GM19099 (cell line): ENCODE results near the gene LCN9.

Source experiments
- POLR2A ChIP-seq: IDR thresholded peaks from 3 replicates; pipeline ENCODE4 v1.6.1; 2011; ENCODE audit warnings: low read depth; ENCODE audit not compliant: insufficient read length; ENCODE audit errors: extremely low read depth

LCN9 gene, protein sequence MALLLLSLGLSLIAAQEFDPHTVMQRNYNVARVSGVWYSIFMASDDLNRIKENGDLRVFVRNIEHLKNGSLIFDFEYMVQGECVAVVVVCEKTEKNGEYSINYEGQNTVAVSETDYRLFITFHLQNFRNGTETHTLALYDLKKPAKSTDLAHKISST

DNA sequence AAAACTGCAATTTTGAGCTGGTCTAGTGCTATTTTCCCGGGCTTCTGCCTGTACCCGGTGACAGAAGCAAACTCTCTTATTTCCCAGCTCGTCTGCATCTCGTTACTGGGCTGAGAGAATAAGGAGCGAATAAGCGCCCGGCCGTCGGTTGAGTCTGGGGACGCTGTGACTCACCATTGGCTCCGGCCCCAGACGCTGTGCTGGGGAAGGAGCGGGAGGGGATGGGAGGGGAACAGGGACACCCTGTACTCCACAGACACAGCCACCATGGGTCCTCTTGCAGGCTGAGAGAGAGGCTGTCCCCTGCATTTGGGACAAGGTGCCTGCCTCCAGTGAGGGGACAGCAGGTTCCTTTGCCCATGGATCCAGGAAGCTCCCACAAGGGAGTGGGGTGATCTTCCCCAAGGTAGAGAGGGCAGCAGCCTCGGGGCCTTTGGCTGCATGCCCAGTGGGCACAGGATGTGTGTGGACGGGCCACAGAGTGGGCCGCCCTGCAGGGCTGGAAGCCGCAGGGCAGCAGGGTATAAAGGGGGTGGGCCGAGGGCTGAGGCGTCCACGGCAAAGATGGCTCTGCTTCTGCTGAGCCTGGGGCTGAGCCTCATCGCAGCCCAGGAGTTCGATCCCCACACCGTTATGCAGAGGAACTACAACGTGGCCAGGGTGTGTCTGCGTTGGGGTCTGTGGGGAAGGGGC, at the start of gene LCN9:
TSS of gene LCN9 (plus strand) at position 552 of the 693 bp plus-strand sequence. CDS start at position 565, 13 bp downstream.
- no peak for TF ChIP-seq POLR2A

DNA sequence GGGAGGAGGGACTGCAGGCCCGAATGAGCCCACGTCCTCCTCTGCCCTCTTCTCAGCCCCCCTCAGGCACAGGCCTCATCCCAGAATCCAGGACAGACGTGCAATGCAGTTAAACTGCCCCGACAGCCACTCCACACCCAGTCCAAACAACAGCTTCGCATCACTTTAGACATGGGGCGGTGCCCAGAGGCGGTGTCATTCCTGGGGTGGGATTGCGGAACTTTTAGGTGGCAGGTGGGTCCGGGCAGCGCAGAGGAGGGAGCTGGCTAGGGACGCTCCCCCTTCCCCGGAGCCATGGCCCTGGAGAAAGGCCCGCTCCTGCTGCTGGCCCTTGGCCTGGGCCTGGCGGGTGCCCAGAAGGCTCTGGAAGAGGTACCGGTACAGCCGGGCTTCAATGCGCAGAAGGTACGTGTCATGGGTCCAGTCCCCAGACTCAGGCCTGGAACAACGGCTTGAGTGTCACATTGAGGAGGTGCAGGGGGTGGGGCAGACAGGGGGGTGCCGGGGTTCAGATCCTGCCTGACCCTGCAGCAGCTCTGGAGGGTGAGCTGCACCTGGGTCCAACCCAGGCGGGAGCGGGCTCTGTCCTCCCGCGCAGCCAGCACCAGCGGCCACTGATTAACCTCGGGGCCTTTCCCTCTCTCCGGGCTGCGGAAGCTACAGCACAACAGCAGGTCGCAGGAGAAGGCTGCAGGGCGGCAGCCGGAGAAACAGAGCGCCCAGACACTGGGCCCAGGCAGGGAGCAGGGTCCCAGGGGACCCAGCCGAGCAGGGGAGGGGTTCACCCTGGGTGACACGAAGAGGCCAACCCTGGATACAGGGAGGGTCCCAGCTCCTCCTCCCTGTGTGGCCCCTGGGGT, 48.9 kb upstream of the LCN9 start:
- no peak for TF ChIP-seq POLR2A

DNA sequence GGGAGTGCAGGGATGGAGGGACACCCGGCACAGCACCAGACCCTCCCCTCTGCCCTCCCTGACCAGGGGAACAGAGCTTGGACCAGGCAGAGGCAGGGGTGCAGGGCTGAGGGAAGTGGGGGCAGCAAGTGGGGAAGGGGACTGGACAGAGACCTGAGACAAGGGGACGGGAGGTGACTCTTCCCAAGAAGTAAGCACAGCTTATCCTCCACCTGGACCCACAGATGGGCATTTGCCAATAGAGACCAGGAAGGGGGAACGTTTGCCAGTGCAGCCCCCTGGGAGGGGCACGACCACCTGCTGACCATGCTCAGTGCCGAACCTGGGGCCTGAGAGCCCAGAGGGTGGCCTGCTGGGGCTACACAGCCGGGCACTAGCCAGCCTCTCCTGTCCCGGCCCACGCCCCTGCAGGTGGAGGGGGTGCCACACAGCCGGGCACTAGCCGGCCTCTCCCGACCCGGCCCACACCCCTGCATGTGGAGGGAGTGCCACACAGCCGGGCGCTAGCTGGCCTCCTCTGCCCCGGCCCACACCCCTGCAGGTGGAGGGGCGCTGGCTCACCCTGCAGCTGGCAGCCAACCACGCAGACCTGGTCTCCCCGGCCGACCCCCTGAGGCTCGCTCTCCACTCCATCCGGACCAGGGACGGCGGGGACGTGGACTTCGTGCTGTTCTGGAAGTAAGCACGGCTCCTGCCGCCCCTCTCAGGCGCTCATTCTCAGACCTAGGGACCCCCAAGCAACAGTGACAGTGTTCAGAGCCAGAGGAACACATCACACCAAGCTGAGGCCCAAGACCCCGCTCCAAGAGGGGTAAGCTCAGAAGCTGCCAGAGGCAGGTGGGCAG, 48.1 kb upstream of the LCN9 start:
- TF ChIP-seq POLR2A: no peak

DNA sequence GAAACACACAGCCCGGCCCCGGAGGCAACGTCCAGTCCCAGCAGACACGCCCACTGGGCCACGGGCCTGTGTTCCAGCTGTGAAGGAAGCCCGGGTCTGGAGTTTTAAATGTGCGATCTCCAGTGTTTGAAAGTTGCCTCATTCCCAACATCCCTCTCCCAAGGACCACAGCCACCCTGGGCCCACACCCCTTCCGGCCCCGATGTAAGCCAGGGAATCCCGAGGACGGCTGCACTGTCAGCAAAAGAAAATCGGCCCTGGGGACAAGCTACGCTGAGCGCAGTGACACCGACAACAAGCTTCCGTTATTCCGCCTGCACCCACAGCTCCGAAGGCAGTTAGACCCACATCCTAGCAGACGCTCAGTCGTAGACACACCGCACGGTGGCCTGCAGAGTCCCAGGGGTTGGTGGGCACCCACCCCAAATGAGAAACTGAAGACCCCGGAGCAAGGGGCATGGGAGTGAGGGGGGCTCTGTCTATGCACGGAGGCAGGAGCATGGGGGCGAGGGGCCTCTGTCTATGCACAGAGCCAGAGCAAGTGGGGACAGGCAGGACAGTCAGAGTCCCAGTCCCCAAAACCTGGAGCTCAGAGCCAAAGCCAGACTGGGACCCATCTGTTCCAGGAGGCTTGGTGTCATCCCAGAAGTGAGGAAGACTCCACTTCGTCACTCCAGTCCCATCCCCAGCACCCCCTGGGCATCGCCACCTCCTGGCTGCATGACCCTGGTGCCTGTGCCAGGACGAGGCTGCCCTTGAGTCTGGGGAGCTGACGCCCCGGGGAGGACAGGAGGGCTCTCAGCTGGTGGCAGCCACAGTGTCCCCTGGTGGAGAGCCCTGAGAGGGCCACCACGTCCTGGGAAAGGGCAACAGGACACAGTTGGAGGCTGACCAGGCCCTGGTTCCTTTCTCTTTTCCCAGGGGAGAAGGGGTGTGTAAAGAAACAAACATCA, 47.2 kb upstream of the LCN9 start:
- no peak for TF ChIP-seq POLR2A

DNA sequence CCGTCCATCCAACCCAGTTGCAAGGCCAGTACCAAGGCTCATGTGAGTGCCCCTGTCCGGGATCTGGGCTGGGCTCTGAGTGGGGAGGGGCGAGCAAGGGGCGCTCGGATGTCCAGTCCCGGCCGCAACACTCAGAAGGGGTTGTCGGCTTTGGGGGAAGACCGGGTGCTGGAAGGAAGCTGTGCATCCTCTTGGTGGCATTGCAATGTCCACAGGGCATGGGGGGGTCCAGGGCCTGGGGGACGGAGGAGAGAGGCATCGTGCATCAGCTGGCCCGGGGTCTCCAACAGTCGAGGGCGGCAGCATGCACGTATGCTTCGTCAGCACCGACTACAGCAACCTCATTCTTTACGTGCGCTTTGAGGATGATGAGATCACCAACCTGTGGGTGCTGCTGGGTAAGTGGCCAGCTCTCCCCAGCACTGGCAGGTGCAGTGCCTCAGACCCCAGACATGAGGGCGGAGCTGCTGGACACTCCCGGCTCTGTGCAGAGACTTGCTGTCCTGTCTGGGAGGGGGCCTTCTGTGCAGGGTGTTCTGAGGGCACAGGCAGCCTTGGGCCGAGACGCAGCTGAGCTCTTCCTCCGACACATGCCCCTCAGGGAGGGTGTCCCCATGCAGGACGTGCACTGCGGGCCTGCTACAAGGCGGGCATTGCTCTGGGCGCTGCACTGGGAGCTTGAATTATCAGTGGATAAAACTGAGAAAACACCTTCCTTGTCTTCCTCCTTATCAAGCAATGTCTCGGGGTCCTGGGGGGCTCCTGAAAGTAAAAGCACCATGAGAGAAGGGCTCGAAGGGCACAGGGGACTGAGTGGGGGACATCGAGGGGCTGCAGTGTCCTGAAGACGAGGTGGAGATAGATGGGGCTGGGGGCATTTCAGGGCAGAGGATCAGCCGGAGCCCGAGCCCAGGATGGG, 46.2 kb upstream of the LCN9 start:
- no peak for TF ChIP-seq POLR2A

DNA sequence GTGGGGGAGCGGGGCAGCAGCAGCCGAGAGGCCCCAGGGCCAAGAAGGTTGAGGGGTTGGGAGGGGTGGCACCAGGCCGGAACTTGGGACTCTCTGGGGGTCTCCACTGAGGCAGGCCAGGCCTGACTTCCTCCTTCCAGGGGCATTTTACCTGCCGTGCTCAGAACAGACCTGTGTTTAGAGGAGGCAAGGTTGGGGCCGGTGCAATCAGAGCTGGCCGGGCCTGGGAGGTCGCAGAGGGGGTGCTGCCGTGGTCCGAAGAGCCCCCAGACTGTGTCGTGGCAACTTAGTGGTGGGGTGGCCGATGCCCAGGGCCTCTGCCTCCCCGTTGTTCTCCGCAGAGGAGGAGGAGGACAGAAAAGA, 45.6 kb upstream of the LCN9 start:
- TF ChIP-seq POLR2A: no peak

DNA sequence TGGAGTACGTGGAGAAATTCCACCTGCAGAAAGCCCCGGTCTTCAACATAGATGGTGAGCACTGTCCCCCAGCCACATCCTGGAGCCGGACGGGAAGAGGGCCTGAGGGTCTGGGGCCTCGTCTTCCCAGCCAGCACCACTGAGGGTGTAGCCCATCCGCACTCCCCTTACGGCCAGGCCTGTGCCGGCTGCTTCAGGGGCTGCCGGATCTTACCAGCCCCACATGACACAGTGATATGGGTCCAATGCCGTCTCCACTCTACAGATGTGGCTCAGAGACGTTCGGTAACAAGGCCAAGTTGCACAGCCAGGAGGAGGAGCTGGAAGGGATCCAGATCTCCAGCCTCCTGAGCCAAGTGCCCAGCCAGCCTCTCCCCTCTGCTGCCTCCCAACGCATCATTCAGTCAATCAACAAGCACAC, 45.1 kb upstream of the LCN9 start:
- TF ChIP-seq POLR2A: no peak

DNA sequence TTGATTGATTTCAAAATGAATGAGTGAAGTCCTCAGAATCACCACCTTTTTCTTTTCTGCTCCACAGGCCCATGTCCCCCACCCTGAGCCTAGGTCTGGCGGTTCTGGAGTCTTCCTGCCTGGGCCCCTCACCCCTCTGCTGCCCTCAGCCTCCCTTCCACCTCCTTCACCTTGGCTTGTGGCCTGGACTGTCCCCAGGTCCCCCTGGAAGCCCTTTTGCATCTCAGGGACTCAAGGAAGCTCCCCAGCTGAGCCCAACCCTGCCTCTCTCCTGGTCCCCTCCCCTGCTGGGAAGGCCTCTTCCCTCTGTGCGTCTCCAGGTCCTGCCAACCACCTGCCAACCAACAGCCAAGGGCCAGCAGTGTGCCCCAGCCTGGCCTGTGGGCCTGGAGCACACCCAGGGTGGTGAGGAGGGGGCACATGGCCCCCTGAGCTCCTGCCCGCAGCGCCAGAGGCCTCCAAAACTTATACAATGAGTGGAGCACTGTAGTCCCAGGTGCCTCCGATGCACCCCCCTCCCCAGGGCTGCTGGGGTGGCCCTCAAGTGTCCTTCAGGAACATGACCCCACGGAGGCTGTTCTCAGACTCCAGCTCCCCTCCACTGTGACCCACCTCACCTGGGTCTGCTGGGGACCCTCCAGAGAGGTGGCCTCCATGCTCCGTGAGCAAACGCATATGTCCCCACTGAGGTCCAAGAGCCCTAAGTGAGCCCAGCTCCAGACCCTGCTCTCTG, 44.1 kb upstream of the LCN9 start:
- TF ChIP-seq POLR2A: no peak

DNA sequence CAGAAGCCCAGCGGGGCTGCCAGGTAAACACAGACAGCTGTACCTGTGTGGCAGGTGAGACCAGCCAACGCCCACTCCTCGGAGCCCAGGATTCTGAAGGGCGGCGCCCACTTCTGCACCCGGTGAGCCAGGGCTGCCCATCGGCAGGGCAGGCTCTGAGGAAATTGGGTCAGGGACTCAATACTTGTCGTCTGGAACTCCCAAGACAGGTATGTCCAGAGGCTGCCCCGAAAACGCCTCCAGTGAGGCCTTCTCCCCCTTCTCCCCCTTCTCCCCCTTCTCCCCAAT, 43.6 kb upstream of the LCN9 start:
- no peak for TF ChIP-seq POLR2A

DNA sequence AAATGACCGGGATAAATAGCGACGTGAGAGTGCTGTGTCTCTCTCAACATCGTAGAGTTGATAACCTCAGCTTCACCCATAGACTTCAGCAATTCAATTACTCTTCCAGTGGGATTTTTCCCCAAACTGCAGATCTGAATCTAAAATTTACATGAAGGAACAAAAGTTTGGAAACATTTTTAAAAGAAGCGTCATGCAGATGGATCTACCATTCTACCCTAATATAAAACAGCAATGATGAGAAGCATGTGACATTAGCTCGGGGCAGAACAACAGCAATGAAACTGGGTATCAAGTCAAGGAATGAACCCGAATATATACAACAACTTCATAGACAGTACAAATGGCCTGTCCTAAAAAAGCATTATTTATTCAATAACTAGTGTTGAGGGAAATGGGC, 42.6 kb upstream of the LCN9 start:
- TF ChIP-seq POLR2A: no peak

DNA sequence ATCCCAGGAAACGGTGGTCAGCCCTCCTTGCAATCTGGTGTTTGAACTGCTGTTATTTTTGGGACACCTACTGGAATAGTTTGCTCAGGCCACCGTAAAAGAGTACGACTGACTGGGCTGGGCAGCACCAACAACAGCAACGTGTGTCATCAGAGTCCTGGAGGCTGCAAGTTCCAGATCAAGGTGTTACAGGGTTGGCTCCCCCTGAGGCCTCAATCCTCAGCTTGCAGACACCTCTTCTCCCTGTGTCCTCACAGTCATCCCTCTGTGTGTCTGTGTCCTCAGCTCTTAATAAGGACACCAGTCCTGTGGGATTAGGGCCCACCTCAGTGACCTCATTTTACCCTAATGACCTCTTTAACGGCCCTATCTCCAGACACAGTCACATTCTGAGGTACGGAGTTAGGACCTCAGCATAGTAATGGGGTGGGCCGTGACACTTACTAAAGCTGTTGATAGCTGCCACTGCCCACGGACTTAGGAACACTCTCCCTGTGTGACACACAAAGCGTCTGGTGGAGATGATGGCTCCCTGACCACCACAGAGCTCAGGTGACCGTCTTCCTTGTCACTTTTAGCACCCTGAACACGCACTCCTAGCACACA, 40.6 kb upstream of the LCN9 start:
- TF ChIP-seq POLR2A: no peak

DNA sequence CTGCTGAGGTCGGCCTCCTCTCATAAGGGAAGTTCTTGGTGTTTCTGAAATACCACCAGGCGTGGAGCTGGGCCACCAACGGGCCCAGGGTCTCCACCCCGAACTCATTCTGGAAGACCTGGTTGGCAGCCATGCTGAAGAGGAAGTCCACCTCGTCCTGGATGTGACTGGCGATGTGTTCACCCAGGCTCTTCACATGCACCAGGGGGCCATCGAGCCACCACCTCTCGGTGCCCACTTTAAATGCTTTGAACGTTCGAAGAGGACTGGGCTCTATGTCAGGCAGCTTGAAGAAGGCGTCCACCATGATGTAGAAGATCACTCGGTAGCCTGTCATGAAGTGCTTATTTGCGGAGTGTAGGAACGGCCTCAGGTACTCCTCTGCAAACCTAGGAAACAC, 38.8 kb upstream of the LCN9 start:
- TF ChIP-seq POLR2A: no peak
